HG02759 (cell line): ENCODE results near the gene COL1A1.
A peak's percentile ranks its signal among the peaks of the same experiment; 100 is the strongest.

Source experiments
- ATAC-seq: cut with Tn5 transposase; IDR thresholded peaks from one replicate; pipeline ENCODE4 v1.9.1; 2021; ENCODE audit warnings: mild to moderate bottlenecking, moderate library complexity; ENCODE audit not compliant: unreplicated experiment

COL1A1 gene

GRCh38 chr17:50174444-50174843 lies 27.0 kb downstream of the COL1A1 start:
- ATAC-seq, result no peak

DNA sequence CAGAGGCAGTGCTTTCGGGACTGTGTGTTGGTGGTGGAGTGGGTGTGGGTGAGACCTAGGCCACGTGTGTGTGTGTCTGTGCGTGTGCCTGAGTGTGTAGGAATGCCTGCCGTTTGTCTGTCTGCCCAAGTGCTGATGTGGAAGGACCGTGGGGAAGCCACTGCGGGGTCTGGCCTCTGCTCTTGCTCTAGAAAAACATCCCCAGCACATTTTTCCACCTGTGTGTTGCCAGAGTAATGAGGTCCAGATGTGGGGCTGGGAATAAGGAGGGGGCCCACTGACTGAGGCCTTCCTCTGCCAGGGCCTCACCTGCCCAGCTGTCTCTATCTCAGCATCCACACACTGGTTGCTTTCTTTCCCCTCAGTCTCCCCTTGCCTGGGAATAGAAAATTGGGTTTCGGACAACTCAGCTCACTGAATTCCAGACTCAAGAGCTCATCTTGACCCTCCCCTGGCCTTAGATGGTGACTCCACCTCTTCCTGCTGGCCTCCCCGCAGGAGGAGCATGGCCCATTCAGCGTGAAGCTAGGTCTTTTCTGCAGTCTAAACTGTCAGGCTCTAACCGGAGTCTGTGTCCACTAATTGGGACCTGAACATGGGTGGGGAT lies 28.0 kb downstream of the COL1A1 start:
- no peak for ATAC-seq

- no peak for ATAC-seq
Measured at GRCh38 chr17:50172936-50173334, 28.5 kb downstream of the COL1A1 start.

DNA sequence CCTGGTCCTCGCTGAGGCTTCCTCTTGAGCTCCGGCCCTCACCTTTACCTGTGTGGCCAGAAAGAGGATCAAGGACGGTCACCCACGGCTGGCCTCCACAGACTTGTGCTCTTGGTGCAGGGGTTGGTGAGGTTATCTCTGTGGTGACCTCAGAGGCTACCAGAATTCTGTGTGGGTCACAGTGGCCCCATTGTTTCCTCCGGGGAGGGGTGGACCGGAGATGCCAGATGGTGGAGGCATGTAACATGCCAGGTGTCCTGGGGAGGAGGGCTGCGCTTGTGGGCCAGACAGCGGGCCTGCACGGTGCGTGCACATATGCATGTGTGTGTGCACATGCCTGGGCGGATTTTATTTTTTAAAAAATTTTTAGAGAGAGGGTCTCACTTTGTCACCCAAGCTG lies 29.3 kb downstream of the COL1A1 start:
- no peak for ATAC-seq

GRCh38 chr17:50171371-50172071 lies 29.9 kb downstream of the COL1A1 start:
- ATAC-seq, result no peak

DNA sequence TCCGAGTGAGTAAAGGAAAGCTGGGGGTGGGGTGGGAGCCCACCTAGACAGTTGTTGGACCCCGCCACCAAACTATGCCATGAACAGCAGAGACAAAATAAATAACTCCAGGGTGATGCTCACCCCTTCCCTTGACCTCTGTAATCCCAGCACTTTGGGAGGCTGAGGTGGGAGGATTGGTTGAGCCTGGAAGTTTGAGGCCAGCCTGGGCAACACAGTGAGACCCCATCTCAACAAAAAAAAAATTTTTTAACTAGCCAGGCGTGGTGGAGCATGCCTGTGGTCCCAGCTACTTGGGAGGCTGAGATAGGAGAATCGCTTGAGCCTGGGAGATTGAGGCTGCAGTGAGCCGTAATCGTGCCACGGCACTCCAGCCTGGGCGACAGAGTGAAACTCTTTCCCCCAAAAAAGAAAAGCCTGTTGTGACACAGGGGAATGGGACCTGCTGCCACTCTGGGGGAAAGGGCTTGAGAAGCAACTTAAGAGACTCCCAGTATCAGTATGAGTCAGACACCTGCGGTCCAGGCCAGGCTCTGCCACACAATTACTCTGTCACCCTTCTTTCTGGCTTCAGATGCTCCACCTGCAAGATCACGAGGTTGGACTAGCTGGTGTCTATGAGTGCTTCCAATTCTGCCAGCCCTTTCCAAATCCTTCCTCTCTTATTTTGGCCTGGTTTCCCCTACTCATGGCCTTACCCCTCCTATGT lies 30.6 kb downstream of the COL1A1 start:
- ATAC-seq, result peak; percentile 83

DNA sequence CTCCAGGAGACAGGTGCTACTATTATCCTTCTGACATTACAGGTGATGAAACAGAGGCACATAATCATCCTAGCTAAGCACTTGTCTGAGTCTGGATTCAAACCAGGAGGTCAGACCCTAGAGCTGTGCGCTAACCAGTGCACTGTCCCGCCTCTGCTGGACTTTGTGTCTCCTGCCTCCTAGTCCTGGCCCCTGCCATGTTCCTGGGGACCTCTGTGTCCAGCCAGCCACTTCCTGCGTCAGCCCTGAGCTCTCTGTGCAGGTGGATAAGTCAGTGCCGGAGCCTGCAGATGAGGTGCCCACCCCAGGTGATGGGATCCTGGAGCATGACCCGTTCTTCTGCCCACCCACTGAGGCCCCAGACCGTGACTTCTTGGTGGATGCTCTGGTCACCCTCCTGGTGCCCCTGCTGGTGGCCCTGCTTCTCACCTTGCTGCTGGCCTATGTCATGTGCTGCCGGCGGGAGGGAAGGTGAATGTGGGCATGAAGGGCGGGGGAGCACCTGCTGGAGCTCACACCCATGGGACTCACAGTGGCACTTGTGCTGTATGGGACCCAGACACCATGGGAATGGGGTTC lies 31.5 kb downstream of the COL1A1 start:
- no peak for ATAC-seq

GRCh38 chr17:50169121-50169764 lies 32.2 kb downstream of the COL1A1 start:
- no peak for ATAC-seq

- ATAC-seq, result no peak
Measured at GRCh38 chr17:50168319-50168718, 33.1 kb downstream of the COL1A1 start.

DNA sequence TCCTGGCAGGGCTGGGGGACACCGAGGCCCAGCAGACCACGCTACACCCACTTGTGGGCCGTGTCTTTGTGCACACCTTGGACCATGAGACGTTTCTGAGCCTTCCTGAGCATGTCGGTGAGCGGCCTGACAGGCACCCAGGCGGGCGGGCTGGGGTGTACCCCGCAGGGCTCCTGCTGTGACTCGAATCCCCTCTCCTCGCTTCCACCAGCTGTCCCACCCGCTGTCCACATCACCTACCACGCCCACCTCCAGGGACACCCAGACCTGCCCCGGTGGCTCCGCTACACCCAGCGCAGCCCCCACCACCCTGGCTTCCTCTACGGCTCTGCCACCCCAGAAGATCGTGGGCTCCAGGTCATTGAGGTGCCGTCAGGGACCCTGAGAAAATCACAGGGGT lies 34.1 kb downstream of the COL1A1 start:
- no peak for ATAC-seq

- ATAC-seq, result no peak
Measured at GRCh38 chr17:50166518-50167181, 34.8 kb downstream of the COL1A1 start.

DNA sequence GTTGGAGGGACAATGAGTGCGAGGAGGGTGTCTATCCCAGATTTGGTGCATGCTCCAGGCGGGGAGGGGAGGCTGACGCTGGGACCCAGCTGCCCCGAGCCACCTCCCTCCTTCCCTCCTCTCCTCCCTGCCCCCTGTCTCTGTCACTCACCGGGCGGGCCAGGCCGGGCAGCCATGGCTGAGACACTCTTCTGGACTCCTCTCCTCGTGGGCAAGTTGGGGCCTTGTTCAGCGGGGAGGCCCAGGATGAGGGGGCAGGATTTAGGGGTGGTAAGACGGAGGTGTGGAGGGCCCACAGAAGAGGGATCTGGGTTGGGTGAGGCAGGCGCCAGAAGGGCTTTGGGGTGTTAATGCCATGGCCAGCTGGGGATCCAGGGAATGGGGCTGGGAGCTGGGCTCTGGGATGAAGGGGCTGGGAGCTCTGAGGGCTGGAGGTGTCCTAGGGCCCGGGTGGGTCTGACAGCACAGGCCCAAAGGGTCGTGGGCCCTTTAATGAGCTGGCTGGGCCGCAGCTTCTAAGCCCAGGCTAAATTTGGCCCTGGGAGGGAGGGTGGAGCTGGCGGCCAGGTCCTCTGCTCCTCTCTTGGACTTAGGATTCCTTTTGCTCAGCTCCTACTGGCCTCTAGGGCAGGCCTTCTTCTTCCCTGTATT lies 35.4 kb downstream of the COL1A1 start, which contains the start of gene SGCA:
SGCA (plus strand) TSS at position 139 of the 651 bp plus-strand sequence; CDS start at position 175, 36 bp downstream.
- no peak for ATAC-seq

DNA sequence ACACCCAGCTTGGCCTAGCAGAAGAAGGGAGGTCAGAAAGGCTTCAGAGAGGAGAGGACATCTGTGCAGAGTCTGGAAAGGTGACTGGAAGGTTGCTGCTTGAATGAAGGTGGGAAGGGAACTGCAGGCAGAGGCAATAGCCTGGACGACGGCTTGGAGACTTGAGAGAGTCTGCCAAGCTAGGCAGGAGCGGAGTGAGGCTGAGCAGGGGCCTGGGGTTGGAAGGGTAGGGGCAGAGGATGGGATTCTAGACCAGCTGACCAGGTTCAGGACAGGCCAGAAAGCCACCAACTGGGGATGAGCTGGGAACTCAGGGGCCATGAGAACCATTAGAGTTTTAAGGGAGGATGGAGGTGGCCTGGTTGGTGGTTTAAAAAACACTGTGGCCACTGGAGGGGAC lies 36.0 kb downstream of the COL1A1 start:
- ATAC-seq, result no peak

- ATAC-seq, result no peak
Measured at GRCh38 chr17:50165066-50165465, 36.4 kb downstream of the COL1A1 start.

GRCh38 chr17:50164697-50164988 lies 36.8 kb downstream of the COL1A1 start:
- ATAC-seq, result no peak

- ATAC-seq, result peak; percentile 57
Measured at GRCh38 chr17:50163843-50164696, 37.4 kb downstream of the COL1A1 start.

DNA sequence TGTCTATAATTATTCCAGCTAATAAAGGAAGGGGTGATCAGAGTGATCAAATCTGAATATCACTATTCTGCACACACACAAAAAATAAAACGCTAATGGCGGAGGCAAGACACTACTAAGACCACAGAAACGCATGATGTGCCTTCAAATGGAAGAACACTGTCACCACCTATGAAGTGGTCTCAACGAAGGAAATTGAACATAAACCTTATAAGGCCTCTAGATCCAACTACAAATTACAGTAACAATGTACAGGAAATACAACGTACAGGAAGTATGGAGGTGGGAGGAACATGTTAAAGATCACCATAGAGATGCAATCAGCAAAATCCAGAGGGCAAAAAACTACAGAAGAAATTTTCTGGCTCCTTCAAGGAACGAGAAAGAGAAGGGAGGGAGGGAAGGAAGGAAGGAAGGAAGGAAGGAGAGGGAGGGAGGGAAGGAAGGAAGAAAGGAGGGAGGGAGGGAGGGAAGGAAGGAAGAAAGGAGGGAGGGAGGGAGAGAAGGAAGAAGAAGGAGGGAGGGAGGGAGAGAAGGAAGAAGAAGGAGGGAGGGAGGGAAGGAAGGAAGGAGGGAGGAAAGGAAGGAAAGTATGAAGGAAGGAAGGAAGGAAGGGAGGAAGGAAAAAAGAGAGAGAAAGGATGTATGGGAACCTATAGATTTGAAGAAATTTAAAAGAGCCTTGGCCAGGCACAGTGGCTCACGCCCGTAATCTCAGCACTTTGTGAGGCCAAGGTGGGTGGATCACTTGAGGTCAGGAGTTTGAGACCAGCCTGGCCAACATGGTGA lies 38.8 kb downstream of the COL1A1 start:
- ATAC-seq, result no peak

- ATAC-seq, result no peak
Measured at GRCh38 chr17:50161911-50162288, 39.5 kb downstream of the COL1A1 start.
